GM18858 (cell line): ENCODE results near the gene ARRB1.
"Not testable (repeated sequence)": the region's sequence is repeated elsewhere in the genome, so short reads cannot be mapped to it uniquely, and the experiment has no call there.

Experiments
- ATAC-seq: cut with Tn5 transposase; IDR thresholded peaks from one replicate; pipeline ENCODE4 v1.9.1; 2021; ENCODE audit not compliant: unreplicated experiment

The ARRB1 gene

DNA sequence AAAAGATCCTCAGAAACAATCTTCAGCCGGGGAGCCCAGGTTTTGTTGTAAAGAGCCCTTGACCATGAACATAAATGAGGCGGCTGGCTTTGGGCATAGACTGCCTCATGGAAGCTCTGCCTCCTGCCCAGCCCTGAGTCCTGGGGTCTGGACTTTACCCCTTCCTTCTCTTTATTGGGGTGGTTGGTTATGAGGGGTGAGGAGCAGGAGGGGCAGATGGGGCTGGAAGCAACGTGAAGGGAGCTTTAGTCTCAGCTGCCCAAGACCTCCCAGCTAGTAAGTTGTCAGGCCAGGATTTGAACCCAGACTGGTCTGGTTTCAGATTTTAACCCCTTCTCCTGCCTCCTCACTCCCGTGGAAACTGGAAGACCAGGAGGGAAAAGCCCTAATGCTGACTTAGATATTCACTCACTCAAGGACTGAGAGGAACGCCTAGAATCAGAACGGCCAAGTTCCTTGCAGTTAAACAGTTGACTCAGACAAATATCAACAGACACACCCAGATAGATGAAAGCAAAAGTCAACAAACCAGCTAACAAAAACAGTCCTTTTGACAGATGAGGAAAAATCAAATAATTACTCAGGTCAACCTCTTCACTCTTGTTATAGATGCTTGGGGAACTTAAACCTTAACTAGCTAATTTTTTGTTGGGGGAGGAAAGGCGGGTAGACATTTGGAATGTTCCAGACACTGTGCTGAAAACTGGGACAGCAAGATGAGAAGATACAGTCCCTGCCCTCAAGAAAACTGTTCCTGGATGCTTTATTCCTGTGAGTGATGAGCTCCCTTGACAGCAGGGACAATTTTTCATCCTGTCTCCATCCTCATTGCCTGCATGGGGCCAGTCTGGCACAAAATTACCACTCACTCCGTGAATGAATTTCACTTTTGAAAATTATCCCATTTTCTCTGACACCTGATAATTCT is 20.8 kb upstream of the ARRB1 start:
- ATAC-seq, result no peak

GRCh38 chr11:75369560-75370255 is 18.2 kb upstream of the ARRB1 start:
- ATAC-seq, result no peak

GRCh38 chr11:75366826-75367225 is 15.4 kb upstream of the ARRB1 start:
- ATAC-seq, result not testable (repeated sequence)

DNA sequence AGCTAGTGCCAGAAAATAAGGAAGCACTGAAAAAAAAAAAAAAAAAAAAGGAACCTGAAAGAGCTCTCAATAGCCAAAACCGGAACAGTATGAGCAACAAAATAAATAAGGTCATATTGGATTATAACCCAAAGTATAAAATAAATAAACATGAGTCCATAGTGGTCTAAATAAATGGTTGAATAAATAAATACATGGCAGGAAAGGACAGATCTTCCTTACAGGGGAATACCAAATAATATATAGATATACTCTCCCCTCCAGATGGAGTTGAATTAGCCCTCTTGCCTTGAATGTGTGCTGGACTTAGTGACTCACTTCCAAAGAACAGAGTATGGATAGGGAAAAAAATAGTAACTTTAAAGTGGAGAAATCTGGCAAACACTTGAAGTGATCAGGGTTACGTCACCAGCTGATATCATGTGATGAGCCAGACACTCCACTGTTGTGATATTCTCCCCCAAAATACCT is 14.3 kb upstream of the ARRB1 start:
- no peak for ATAC-seq

DNA sequence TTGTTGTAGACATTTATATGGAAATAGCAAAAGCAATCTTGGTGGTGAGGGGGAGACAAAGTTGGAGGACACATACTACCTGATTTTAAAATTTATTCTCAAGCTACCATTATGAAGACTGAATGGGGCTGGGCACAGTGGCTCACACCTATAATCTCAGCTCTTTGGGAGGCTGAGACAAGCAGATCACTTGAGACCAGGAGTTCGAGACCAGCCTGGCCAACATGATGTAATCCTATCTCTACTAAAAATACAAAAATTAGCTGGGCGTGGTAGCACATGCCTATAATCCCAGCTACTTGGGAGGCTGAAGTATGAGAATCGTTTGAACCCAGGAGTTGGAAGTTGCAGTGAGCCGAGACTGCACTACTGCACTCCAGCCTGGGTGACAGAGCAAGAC is 10.8 kb upstream of the ARRB1 start:
- not testable (repeated sequence) for ATAC-seq

DNA sequence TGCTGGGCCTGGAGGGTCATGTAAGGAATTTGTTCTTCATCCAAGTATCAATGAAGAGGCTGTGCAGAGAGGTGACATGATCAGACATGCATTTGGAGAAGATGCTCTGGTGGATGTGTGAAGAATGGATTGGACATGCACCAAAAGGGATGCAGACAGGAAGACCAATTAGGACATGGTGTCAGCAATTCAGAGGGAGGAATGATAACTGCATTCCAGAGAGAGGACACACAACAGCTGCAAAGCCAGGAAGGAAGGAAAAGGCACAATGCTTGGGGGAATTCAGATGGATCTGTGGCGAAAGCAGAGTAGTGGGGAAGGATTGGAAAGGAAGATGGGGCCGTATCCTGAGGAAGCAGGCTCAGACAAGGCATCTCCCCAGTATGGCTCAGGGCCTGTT is 5.2 kb upstream of the ARRB1 start:
- ATAC-seq, result no peak

DNA sequence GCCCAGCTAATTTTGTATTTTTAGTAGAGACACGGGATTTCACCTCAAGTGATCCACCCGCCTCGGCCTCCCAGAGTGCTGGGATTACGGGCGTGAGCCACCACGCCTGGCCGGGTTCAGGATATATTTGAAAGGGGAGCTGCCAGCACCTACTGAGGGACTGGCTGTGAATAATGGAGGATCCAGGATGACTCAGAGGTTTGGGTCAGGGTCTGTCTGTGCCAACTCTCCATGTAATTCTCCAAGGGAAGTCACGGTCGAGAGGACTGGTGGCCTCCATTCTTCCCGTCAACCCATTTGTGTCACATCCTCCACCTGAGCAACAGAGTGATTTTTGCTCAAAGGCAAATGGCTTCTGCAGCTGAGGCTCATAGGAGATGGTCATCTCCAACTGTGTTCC is 3.6 kb upstream of the ARRB1 start:
- ATAC-seq, result no peak

DNA sequence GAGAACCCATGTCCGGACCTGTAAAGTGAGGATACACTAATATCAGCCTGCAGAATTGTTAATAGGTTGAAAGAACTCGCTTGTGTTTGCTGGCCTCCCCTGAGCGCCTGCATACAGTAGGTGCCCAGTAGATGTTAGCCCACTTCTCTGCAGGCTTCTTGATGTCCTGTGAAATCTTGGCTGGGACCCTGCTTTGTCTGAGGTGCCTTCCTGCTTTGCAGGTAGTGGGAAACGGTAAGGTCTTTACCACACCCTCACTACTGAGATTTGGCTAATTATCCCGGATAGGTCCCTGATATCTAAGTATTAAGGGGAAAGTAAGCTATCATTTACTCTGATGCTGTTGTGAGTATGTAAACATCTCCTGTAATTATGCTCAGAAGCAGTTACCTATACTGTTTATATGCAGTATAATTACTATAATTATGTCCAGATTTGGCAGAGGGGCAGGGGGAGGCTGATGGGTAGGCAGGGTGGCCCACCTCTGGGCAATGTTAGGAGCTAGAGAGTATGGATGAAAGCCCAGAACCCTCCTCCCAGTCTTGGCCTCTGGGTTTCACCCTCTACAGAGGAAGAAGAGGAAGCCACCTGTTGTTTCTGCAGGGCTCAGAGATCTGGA is 1.2 kb upstream of the ARRB1 start:
- ATAC-seq, result no peak

DNA sequence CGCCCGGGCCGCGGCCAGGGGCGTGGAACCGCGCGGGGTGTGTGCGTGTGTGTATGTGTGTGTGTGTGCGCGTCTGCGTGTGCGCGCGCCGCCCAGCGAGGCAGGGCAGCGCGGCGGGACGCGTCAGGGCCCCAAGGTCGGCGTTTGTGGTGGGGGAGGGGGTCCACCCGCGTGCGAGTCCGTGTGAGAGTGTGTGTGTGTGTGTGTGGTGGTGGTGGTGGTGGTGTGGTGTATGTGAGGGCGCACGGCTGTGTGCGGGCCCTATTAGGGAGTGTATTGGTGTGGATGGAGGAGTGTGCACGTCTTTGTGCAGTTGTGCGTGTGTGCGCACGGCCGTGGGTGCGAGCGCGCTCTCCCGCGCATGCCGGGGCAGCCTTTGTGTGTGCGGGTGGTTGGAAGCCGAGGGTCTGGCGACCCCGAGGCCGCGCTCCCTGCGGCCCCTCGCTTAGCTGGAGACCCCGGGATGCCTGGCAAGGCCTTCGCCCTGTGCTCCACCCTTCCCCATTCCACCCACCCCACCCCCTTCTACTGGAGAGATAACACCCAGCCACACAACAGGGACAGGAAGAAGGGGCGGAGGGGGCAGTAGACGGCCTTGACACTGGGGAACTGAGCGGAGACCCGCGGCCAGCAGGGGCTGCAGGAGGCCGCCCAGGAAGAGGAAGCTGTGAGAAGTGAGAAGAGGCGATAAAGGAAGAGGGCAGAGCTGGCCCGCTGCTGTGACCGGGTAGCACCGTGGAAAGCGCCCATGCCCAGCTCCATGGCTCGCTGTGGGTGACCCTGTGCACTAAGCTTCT is 528 bp upstream of the ARRB1 start:
- no peak for ATAC-seq

DNA sequence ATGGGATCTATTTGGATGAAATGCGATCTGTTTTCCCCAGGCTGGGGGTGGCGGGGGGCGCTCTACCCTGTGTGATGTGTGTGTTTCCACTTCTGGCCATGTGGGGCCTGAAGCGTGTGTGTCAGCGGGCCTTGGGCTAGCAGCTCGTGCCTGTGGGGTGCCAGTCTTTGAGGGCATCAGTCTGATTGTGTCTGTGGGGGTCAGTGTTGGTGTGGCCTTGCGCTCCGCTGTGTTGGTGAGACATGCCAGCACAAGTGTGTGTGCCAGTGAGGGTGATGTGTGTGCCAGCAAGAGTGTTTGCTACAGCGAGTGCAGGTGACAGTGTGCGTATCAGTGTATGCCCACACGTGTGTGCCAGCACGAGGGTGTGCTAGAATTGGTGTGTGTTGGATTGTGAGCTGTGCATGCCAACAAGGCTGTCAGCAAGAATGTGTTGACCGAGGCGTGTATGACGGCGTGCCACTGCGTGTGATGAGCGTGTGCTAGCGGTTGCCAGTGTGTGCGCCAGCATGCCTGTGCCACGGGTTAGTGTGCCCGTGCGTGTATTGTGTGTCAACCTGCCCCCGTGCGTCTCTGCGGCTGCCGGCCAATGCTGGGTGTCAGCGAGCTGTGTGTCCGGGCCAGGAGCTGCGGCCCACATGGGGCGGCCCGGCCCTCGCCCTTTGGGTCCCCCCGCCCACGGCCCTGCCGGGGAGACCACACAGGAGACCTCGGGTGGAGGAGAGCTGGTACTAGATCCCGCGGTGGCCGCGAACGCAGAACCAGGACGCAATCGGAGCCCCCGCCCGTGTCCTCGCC is 519 bp downstream of the ARRB1 start:
- no peak for ATAC-seq

- ATAC-seq, result no peak
These were observed 1.2 kb downstream of the ARRB1 start for GRCh38 chr11:75350122-75350742.

DNA sequence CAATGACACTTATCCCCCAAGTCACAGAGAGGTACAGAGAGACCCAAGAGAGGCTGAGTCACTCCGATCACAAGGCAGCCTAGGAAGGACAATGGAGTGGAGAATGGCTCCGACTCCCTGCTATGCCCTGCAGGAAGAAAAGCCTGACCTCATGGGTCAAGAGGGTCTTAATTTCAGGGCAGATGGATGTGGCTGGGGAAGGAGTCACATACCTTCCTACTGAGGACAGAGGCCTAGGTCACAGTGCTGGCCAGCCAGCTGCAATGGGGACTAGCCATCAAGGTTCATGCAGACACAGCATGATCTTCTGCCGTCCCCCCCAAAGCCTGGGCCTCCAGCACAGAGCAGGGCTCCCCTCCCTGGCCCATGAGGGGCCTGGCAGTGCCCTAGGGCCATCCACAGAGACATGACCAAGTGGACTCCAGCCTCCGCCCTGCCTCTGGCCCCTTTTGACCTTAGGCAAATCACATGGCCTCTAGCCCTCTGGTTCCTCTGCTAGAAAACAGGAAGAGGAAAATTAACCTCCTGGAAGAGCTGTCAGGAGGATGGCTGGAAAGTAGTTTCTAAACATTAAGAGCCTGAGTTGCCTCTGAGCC is 1.8 kb downstream of the ARRB1 start:
- no peak for ATAC-seq

- no peak for ATAC-seq
These were observed 3.5 kb downstream of the ARRB1 start for GRCh38 chr11:75347781-75348566.

GRCh38 chr11:75346912-75347647 is 4.4 kb downstream of the ARRB1 start:
- no peak for ATAC-seq

DNA sequence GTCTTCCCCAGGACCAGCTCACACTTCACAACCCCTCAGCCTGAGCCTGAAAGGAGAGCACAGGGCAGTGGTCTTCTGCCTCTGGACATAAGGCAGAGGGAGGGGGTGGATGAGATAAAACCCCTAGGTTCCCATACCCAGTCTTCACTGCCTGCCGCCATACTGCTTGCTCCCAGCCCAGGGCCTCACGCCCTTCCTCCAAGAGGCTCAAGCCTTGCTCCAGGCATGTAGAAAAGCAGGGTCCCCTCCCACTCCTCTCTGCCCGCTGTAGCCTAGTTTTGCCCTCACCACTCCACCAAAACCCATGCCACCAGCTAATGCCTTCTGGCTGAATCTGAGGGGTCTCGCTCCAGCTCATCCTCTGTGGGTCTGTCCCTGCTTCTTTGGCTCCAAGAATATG is 5.2 kb downstream of the ARRB1 start:
- no peak for ATAC-seq

DNA sequence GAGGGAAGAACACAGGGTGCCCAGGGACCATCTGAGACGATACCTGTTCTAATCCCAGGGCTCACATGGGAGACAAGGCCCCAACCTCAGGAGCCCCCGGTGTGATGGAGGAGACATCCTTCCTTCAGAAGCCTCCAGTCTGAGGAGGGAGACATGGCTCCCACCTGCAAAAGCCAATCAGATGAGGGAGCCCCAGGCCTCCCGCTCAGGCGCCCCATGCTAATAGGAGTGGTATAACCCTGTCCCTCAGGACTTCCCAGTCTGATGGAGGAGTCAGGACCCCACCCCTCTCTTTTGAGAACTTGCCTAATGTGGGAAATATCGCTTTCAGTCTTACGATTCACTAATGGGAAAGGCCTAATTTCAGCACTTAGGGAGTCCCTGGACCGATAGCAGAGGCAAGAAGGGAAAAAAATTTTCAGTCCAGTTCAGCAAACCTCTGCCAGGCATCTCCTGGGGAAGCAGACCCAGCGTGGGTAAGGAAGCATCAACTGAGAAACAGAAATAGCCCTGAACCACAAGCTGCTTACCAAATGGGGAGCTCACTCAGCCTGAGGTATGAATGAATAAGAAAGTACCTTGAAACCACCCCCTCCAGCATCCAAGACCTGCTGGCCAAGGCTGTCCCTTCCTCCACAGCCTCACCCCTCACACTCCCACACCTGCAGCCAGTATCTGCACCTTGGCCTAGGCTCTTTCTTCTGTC is 5.9 kb downstream of the ARRB1 start:
- ATAC-seq, result no peak

- no peak for ATAC-seq
These were observed 6.6 kb downstream of the ARRB1 start for GRCh38 chr11:75344761-75345454.
